ENCODE results near the gene ATF7IP.
A peak's percentile ranks its signal among the peaks of the same experiment; 100 is the strongest.

Gene ATF7IP

DNA sequence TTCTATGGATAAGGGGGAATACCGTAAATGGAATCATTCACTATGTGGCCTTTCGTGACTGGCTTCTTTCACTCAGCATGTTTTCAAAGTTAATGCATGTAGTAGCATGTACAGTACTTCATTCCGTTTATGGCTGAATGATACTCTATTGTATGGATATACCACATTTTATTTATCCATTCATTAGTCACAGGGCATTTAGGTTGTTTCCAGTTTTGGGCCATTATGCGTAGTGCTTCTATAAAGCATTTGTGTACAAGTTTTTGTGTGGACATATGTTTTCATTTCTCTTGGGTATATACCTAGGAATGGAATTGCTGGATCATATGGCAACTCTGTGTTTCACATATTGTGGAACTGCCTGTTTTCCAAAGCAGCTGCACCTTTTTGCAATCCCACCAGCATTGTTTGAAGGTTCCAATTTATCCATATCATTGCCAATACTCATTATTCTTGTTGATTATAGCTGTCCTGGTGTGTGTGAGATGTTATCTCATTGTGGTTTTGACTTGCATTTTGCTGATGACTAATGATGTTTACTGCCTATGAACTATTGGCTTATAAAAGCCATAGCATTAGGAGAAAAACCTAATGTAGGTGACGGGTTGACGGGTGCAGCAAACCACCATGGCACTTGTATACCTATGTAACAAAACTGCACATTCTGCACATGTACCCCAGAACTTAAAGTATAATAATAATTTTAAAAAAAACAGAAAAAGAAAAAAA lies 45.5 kb downstream of the ATF7IP start:
- no peak for DNase-seq (ENCODE audit: low read depth)

DNA sequence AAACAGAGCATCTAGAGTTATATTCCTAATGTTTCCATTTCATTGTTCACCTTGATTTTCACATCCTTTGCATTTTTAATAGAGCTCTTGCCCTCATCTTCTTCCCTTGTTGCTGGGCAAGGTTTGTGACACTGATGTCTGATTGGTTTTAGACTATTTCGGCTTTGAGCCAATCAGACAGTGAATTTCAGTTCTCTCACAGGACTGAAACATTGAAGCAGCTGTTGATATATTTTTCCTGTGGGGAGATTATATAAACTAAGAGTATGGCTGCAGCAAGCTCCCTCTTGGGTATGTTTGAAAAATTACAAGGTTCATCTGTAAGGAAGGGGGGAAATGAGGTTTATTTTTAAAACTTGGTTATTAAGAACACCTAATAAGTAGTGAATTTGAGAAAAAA lies 51.2 kb downstream of the ATF7IP start:
- peak; percentile 84 for DNase-seq (ENCODE audit: low read depth)

DNA sequence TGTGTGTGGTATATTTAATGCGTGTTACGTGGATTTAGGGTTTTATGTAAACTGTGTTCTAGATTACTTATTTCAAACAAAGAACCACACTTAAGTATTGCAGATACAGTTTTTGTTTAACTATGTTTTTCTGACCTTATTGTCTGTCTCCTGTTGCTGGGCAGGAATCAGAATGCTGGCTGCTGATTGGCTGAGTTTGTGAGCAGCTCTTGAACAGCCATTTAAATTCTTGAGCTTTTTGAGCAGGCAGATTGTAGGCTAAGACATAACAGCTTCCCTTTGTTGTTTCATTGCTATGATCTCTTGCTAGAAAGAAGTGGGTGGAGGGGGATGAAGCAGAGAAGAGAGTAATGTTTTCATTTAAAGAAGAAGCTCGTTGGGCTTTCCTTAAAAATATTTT lies 52.2 kb downstream of the ATF7IP start:
- DNase-seq (ENCODE audit: low read depth) = peak; percentile 87

DNA sequence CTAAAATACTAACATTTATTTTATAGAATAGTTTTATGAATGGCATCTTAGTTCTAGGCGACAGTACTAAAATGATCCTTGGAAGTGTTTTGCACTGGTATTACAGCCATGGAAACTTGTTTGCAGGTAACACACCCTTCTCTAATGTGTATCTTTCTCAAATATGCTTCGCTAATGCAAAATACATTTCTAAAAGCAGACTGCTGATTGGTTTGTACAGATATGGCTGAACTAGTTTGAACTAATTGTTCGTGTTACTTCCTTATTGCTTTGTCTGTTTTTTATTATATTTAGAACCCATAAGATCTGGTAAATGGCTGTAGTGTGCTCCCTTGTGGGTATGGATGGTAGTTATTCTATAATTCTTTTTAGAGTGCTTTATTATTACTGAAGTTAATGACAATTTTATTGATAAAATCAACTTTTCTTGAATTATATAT lies 53.0 kb downstream of the ATF7IP start:
- peak; percentile 28 for DNase-seq (ENCODE audit: low read depth)

DNA sequence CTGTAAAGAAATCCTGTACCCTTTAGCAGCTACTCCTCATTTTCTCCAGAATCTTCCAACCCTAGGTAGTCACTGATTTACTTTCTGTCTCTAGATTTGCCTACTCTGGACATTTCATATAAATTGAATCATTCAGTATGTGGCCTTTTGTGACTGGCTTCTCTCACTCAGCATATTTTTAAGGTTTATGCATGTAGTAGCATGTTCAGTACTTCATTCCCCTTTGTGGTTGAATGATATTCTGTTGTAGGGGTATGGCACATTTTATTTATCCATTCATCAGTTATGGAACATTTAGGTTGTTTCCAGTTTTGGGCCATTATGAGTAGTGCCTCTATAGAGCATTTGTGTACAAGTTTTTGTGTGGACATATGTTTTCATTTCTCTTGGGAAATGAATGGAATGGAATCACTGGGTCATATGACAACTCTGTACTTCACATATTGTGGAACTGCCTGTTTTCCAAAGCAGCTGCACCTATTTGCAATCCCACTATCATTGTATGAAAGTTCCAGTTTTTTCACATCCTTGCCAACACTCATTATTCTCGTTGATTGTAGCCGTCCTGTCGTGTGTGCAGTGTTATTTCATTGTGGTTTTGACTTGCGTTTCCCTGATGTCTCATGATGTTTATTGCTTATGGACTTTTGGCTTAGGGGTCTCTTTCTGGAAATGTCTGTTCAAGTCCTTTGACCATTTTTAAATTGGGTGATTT lies 57.2 kb downstream of the ATF7IP start:
- DNase-seq (ENCODE audit: low read depth) = peak; percentile 29

DNA sequence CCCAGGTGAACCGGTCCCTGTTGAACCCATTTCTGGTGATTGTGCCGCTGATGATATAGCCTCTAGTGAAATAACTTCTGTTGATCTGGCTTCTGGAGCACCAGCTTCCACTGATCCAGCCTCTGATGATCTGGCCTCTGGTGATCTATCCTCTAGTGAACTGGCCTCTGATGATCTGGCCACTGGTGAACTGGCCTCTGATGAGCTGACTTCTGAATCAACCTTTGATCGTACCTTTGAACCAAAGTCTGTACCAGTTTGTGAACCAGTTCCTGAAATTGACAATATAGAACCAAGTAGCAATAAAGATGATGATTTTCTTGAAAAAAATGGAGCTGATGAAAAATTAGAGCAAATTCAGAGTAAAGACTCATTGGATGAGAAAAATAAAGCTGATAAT lies 59.1 kb downstream of the ATF7IP start:
- DNase-seq (ENCODE audit: low read depth) = no peak

DNA sequence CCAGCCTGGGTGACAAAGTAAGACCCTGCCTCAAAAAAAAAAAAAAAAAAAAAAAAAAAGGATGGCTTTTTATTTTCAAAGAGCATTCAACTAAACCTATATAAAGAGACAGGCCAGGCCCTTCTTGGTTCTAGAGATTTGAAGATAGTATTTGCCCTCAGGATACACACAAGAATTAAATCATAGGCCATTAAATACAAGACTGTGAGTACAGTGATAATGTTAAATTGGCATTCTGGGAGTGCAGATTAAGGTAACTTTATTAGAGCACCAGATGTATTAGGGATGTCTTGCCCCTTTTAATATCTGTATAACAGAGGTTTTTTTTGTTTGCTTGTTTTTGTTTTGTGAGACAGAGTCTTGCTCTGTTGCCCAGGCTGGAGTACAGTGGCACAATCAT lies 61.3 kb downstream of the ATF7IP start:
- DNase-seq (ENCODE audit: low read depth) = no peak

DNA sequence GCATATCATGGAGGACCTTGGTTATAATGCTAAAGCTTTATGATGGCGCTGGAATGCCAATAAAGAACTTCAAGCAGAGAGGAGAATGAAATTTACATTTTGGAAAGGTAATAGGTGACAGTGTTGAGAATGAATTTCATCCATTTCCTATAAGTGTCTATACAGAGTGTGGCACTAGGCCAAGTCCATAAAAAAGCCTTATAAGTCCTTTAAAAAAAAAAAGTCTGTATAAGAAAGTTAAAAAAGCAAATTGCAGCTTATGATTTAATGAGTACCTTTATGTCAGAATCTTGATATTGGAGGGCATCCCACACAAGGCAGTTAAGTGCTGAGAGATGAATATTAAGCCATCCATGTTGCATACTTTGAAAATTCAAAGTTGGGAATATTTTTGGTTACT lies 62.4 kb downstream of the ATF7IP start:
- DNase-seq (ENCODE audit: low read depth) = no peak

DNA sequence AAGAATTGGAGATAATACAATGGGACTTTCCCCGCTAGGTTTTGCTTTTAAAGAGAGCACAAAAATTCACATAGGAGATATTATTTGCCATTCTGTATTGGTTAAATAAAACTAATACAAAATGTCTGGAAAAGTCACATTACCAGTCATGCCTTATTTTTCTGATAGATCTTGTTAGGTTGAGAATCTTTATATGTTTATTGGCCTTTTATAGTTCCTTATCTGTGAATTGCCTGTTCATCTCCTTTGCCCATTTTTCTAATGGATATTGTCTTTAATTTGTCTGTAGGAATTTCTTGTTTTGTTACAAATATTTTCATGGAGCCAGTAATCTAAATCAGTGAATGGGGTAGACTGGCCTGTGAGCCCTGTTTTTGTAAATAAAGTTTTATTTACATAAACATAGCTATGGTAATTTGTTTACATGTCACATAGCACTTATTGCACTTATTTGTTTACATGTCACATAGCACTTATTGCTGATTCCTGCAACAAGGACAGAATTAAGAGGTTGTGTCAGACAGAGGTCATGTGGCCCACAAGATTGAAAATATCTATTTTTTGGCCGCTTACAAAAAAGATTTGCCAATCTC lies 65.0 kb downstream of the ATF7IP start:
- DNase-seq (ENCODE audit: low read depth) = no peak

DNA sequence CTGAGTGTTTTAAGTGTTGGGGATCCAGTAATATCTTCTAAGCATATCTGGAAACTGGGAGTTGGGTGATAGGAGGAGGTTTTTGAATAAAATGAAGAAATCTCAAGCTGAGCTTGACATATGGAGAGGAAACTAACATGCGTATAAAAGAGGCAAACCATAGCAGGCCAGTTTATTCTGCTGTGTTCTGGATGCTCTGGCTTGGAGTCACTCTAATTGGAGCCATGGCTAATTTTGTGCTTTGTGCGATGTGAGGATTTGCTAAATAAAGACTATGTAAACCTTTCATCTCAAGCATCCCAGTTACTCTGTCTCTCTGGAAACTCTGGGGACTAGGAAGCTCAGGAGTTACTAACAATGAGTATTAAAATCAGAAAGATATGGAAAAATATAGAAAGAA lies 66.5 kb downstream of the ATF7IP start:
- no peak for DNase-seq (ENCODE audit: low read depth)

DNA sequence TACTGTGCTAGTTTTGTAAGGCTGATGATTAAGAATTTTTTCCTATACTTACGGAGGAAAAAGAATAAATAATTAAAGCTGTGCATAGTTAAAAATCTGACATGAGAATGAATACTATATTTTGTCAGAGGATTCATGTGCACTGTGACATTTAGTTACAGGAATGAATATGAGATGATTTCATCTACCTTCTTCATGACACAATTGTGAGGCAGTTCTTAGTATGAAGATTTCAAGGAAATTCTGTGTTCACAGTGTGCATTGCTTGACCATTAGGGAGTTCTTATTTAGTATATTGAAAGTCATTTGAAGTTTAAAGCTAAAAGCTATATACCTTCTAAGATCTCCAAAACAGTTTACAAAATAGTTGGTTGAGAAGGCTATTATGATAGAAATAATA lies 70.1 kb downstream of the ATF7IP start:
- DNase-seq (ENCODE audit: low read depth) = no peak

DNA sequence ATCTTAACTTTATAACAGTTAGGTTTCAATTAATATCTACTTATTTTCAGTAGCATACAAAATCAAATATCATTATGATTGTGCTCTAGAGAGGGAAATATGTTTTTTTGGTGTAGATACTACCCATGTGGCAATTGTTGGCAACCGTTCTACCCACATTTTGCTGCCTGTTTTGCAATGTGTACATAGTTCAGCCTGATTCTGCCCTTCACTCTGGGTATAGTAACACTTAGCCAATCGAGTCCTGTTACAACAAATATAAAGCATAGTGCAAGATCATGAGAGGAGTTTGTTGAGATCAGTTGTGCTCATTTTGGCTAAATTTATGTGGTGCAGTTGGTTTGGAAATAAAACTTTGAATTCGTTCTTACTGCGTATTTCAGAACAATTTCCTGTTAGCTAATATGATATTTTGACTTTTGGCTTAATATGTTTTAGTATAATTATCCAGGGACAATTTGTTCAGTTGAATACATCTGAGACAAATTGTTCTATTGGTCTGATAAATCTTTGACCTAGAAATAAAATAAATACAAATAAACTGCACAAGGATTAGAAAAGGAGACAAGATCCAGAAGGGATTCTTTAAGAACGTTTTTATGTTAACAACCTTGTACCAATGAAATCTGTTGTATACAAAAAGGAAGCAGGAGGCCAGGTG lies 76.9 kb downstream of the ATF7IP start:
- peak; percentile 95 for DNase-seq (ENCODE audit: low read depth)

DNA sequence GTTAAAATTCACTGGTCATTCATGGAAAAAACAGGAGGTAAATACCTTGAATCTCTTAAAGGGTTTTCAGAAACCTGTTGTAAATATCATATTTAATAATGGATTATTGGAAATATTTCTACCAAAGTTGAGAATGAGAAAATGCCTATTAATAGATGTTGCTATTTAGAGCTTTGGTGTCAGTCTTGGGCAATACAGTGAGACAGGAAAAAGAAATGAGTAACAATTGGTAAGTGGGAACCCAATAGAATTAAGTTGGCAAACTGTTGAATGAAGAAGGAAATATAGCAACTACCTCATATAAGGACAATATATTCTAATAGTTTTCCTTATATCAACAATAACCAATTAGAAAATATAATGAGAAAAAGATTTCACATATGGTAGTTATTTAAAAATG lies 78.0 kb downstream of the ATF7IP start:
- peak; percentile 71 for DNase-seq (ENCODE audit: low read depth)

DNA sequence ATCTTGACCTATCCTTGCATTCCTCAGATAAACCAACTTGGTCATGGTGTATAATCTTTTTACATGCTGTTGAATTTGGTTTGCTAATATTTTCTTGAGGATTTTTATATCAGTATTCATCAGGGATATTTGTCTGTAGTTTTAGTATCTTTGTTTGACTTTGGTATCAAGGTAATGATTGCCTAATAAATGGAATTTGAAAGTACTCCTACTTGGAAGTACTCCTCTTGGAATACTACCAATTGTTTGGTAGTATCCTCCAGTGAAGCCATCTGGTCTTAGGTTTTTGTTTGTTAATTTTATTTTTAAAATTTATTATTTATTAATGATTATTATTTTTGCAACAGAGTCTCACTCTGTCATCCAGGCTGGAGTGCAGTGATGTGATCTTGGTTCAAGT lies 85.0 kb downstream of the ATF7IP start:
- no peak for DNase-seq (ENCODE audit: low read depth)

DNA sequence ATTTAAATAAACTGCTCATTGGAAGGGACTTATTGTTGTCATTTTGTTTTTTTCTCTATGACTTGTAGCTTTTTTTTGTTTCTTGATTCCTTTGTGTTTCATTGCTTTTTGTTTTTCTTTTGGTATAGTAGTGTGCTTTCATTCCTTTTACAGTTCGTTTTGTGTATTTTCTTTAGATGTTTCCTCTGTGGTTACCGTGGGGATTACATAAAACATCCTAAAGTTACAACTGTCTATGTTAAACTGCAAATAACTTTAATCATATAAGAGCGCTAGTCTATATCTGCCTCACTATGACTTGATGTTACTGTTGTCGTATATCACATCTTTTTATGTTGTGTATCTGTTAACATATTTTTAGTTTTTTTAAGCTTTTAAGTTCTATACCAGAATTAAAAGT lies 86.9 kb downstream of the ATF7IP start:
- no peak for DNase-seq (ENCODE audit: low read depth)

DNA sequence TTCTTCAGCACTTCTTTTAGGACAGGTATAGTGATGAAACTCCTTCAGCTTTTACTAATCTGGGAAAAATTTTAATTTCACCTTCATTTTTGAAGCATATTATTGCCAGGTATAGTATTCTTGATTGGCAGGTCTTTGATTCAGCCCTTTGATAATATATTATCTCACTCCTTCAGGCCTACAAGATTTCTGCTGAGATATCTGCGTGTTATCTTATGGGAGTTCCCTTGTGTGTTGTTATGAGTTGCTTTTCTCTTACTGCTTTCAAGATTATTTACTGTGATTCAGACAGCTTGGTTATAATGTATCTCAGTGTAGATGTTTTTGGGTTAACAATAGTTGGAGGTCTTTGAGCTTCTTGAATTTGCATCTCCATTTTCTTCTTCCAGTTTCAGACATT lies 87.4 kb downstream of the ATF7IP start:
- no peak for DNase-seq (ENCODE audit: low read depth)

DNA sequence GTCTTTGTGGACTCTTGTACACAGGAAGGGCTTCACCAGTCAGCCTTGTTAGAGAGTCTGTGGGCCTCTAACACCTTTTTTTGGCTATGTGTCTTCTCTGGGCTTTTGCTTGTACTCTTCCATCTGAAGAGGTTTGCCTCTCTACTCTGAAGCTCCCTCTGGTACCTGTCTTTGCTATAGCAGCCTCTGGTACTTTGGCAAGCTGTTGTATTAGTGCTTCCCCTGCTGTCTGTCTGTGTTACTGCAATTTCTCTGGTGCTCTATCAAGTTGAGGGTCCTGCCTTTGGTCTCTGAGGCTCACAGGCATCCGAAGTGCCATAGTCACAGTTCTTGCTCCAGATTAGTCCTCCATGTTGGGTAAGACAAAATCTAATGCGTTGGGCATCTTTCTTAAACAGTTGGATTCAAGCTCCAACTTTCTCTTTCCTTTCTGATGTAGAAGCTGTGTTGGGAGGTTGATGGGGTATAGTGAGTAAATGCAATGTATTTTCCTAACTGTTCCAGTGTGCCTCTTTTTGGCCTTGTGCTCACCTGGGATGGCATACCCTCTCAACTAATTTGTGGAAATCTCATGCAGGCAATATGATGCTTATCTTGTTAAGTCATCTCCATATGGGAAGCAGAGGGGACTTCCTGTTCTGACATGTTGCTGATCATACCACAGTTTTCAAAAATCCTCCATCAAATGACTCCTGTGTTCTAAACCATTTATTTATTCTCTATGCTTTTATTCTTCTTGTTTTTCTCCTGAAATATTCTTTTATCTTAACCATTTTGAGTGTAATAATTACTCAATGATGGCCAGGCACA lies 88.8 kb downstream of the ATF7IP start:
- DNase-seq (ENCODE audit: low read depth) = peak; percentile 17

DNA sequence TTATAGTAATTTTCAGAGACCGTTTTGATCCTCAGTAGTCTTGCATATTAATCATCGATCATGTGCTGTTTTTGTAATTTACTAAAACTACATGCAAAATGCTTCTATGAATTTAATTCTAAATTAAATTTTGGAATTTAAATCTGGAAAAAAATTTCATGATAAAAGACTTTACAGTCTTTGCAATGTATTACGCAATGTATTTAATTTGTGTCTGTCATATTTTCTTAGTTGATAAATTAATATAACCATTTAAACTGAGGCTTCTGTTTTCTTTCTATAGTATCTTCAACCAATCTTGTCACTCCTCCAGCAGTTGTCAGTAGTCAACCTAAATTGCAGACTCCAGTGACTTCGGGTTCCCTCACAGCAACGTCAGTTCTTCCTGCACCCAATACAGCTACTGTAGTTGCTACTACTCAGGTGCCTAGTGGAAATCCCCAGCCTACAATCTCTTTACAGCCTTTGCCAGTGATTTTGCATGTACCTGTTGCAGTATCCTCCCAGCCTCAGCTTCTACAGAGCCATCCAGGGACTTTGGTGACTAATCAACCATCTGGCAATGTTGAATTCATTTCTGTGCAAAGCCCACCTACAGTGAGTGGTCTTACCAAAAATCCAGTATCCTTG lies 94.8 kb downstream of the ATF7IP start:
- no peak for DNase-seq (ENCODE audit: low read depth)

DNA sequence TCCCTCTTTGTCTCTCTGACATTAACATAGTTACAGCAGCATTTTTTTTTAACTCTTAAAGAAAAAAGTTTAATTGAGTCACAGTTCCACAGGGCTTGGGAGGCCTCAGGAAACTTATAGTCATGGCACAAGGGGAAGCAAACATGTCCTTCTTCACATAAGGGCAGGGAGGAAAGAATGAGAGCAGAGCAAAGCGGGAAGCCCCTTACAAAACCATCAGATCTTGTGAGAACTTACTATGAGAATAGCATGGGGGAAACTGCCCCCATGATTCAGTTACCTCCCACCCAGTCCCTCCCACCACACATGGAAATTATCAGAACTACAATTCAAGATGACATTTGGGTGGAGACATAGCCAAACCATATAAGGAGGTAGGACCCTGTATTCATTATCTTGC lies 106.0 kb downstream of the ATF7IP start:
- DNase-seq (ENCODE audit: low read depth) = no peak

DNA sequence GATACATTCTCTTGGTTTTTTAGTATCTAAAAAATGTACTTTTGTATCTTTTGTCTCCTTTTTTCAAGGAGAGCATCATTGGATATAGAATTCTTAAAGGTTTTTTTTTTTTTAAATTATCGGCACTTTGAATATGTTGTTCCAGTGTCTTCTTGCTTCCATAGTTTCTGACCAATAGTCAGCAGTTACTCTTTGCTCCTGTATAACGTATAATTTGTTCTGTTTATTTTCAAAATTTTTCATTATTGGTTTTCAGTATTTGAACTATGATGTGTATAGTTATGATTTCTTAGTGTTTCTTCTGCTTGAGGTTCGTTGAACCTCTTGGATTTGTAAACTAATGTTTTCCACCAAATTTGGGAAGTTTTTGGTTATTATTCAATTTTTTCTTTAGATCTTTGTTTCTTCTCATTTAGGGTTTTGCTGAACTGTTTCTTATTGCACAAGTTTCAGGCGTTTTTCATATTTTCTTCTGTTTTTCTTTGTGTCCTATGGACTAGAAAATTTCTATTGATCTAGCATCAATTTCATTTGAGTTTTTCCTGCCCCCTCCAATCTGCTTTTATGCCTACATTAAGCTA lies 108.3 kb downstream of the ATF7IP start:
- peak; percentile 25 for DNase-seq (ENCODE audit: low read depth)

DNA sequence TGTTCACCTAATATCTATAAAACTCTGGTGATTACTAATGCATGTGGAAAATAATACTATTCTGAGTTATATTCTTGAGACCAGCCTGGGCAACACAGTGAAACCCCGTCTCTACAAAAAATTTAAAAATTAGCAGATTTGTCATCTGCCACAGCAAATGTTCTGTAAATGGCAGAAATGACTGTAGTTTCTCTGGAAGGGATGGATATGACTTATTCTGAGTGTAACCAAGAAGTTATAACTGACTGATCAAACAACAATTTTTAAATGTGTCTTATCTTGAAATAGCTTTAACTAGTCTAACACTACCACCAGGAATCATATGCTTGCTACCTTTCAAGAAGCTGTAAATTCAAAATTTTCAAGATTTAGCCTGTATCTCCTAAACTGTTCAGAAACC lies 113.5 kb downstream of the ATF7IP start:
- no peak for DNase-seq (ENCODE audit: low read depth)

Data from fibroblast of gingiva (primary cell).